Tibial nerve (tissue), 3 donors: ENCODE results near the gene PDZD4.

ENCODE experiments used
- POLR2A ChIP-seq, 2 donors: fragments of 450-650 bp; IDR thresholded peaks; one replicate each; pipeline ENCODE4 v1.6.1; 2017; ENCODE audit warnings: antibody characterized with exemption in 2 of 2, mild to moderate bottlenecking in 2 of 2, moderate library complexity in 2 of 2
- TF ChIP-seq, protein P1 (sequence below), 5 experiments: fragments of 200-600 bp in 3 of 5; fragments of 450-650 bp in 2 of 5; sonication (generic) in 3 of 5; IDR thresholded peaks; one replicate each; pipeline ENCODE4 v1.5.1; 2016 to 2019; ENCODE audit warnings: antibody characterized with exemption in 5 of 5, mild to moderate bottlenecking in 3 of 5, moderate library complexity in 2 of 5

DNA sequence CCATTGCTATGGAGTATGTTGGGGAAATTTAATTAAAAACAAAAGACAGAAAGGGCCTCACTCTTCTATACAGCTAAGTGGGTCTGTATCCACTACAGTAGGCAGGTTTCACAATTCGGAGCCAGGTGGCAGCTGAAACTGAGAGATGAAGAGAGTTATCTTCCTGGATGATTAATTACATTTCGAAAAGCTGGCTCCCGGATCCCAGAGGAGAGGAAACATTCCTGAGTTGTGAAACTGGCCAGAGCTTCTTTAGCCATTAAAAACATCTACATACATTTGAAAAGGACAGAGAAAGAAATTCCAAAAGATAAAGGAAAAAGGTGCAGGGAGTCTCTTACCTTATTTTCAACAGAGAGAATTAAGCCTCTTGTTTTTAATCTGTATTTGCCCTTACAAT, 15.5 kb upstream of the PDZD4 start:
- no peak for TF ChIP-seq POLR2A (IDR thresholded peaks at IDR 0.05)
- TF ChIP-seq, protein P1, sequence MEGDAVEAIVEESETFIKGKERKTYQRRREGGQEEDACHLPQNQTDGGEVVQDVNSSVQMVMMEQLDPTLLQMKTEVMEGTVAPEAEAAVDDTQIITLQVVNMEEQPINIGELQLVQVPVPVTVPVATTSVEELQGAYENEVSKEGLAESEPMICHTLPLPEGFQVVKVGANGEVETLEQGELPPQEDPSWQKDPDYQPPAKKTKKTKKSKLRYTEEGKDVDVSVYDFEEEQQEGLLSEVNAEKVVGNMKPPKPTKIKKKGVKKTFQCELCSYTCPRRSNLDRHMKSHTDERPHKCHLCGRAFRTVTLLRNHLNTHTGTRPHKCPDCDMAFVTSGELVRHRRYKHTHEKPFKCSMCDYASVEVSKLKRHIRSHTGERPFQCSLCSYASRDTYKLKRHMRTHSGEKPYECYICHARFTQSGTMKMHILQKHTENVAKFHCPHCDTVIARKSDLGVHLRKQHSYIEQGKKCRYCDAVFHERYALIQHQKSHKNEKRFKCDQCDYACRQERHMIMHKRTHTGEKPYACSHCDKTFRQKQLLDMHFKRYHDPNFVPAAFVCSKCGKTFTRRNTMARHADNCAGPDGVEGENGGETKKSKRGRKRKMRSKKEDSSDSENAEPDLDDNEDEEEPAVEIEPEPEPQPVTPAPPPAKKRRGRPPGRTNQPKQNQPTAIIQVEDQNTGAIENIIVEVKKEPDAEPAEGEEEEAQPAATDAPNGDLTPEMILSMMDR (IDR thresholded peaks at IDR 0.05): no peak
